Activated naive CD4-positive, alpha-beta T cell treated with anti-CD3 and anti-CD28 coated beads for 36 hours (primary cell): ENCODE results near the gene HOXC13. TPM values are rescaled to one million over a fixed set of nuclear protein-coding genes. Genes with fewer than 3 reads are reported as not detected.
A peak's percentile ranks its signal among the peaks of the same experiment; 100 is the strongest.

Source experiments
- CTCF ChIA-PET: fragments of 350-600 bp; sonication (Branson Sonifier 250); formaldehyde crosslinking; loops from one replicate; lab custom pipeline; 2021; ENCODE audit warnings: antibody characterized with exemption; lab: Charles Lee
- DNase-seq: peaks from one replicate; pipeline ENCODE4 v3.0.0-alpha.2; 2020
- H3K27ac Mint-ChIP-seq: one replicate; pipeline ENCODE4 v1.8.0; 2021; ENCODE audit warnings: mild to moderate bottlenecking, mixed read lengths
- H3K27me3 Mint-ChIP-seq: one replicate; pipeline ENCODE4 v1.8.0; 2021; ENCODE audit warnings: low read depth, mixed read lengths
- H3K36me3 Mint-ChIP-seq: one replicate; pipeline ENCODE4 v1.8.0; 2021; ENCODE audit warnings: low read depth, mixed read lengths
- H3K4me1 Mint-ChIP-seq: one replicate; pipeline ENCODE4 v1.8.0; 2021; ENCODE audit warnings: low read depth, mixed read lengths
- H3K4me3 Mint-ChIP-seq: one replicate; pipeline ENCODE4 v1.8.0; 2021; ENCODE audit warnings: mild to moderate bottlenecking, moderate library complexity, mixed read lengths
- H3K9me3 Mint-ChIP-seq: one replicate; pipeline ENCODE4 v1.8.0; 2021; ENCODE audit warnings: mixed read lengths
- intact Hi-C: fragments of 100-400 bp; cut with micrococcal nuclease; formaldehyde crosslinking; loops from one replicate; pipeline ENCODE4 v1.15.1; 2023
- total RNA-seq, 2 experiments: library from RNA; stranded (reverse); gene quantifications; one replicate each; pipeline ENCODE4 v1.2.3, GENCODE V29; 2021

Gene HOXC13
- total RNA-seq, 2 experiments from 2014 or later, result not detected

DNA sequence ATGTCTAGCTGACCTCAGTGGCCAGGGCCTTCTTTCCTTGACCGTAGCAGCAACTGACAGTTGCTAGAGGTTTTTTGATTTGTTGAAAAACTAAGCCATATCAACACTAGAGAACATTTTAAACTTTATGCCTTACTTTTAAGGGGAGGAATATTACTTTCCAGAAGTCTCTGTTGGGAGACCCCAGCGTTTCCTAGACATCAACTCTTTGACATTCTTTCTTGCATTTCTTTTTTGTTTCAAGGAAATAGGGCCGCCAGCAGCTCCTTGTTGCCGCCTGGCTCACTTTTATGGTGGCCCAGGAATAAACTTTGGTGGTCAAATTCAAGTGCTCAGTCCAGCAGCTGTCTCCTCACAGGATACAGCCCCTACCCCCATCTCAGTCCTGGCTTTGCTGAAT lies 31.8 kb downstream of the HOXC13 start:
- no peak overlapping the region for H3K4me3 Mint-ChIP-seq
- no peak for DNase-seq
- peaks cover 88% of the 10 kb centered on the region for H3K27me3 Mint-ChIP-seq
- no peak overlapping the region for H3K27ac Mint-ChIP-seq
- peaks cover 6% of the 10 kb centered on the region for H3K36me3 Mint-ChIP-seq
- intact Hi-C loops, result loop anchor here (5.0 kb wide), 1 partner anchor 82 kb away; the partner anchor contains the start of gene HOXC4
- peaks cover 31% of the 10 kb centered on the region for H3K4me1 Mint-ChIP-seq
- H3K9me3 Mint-ChIP-seq, result peaks cover 2% of the 10 kb centered on the region
- CTCF ChIA-PET, result interaction anchor here (1.0 kb wide), 1 partner anchor 14 kb away, joined by 3 read pairs; the partner anchor contains the start of gene HOXC10

- Mint-ChIP-seq H3K36me3 (peaks cover 6% of the 10 kb centered on the region), H3K27me3 (peaks cover 87% of the 10 kb centered on the region), H3K9me3 (peaks cover 2% of the 10 kb centered on the region), H3K4me1 (peaks cover 30% of the 10 kb centered on the region), H3K4me3 (no peak overlapping the region), H3K27ac (no peak overlapping the region)
- DNase-seq, result no peak
- CTCF ChIA-PET, result interaction anchor here (0.6 kb wide), 1 partner anchor 282 kb away, joined by 3 read pairs; no protein-coding TSS in a partner anchor
- intact Hi-C loops, result loop anchor here (5.0 kb wide), 1 partner anchor 81 kb away; the partner anchor contains the start of gene HOXC4
Measured at GRCh38 chr12:53971129-53971528, 32.5 kb downstream of the HOXC13 start.

- peaks cover 6% of the 10 kb centered on the region for H3K36me3 Mint-ChIP-seq
- peaks cover 2% of the 10 kb centered on the region for H3K9me3 Mint-ChIP-seq
- peaks cover 25% of the 10 kb centered on the region for H3K4me1 Mint-ChIP-seq
- H3K27me3 Mint-ChIP-seq, result peaks cover 85% of the 10 kb centered on the region
- no peak overlapping the region for H3K27ac Mint-ChIP-seq
- no peak for DNase-seq
- intact Hi-C loops, result loop anchor here (5.0 kb wide), 1 partner anchor 81 kb away; the partner anchor contains the start of gene HOXC4
- CTCF ChIA-PET, result no interaction called here
- H3K4me3 Mint-ChIP-seq, result no peak overlapping the region
Measured at GRCh38 chr12:53971686-53972085, 33.1 kb downstream of the HOXC13 start.

- Mint-ChIP-seq H3K4me3 (no peak overlapping the region), H3K27ac (no peak overlapping the region), H3K9me3 (peaks cover 2% of the 10 kb centered on the region), H3K27me3 (peaks cover 85% of the 10 kb centered on the region), H3K4me1 (peaks cover 22% of the 10 kb centered on the region), H3K36me3 (peaks cover 6% of the 10 kb centered on the region)
- no peak for DNase-seq
- intact Hi-C loops, result loop anchor here (5.0 kb wide), 1 partner anchor 80 kb away; the partner anchor contains the start of gene HOXC4
- CTCF ChIA-PET, result no interaction called here
Measured at GRCh38 chr12:53972152-53972702, 33.6 kb downstream of the HOXC13 start.

DNA sequence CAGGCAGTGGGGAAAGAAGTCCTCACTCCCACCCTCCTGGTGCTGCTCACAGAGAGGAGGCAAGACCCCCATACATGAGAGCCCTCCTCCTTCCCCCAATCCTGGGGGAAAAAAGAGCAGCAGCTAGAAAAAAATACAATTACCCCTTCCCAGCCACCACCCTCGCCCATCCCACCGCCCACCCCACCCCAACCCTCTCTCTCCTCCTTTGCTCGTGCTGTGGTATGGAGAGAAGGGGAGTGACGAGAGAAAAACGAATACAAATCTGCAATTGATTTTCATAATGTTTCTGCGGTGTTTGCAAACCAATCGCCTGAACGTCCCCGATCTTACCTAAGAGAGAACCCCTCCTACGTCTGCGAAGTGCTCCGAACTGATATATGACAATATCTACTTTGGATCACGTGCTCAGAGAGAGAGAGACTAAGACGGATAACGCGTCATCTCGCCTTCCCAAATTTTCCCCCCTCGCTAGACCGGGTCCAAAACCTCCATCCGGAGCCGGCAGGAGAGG lies 34.1 kb downstream of the HOXC13 start, which contains the start of gene HOXC11:
HOXC11 (plus strand) TSS at position 405 of the 514 bp plus-strand sequence. CDS start 116 bp downstream, outside the sequence.
- DNase-seq, result no peak
- Mint-ChIP-seq H3K27ac (peak within 1 kb of the TSS; percentile 28), H3K4me1 (peaks cover 22% of the 10 kb centered on the region), H3K27me3 (peaks cover 85% of the 10 kb centered on the region), H3K36me3 (peaks cover 6% of the 10 kb centered on the region), H3K9me3 (peaks cover 2% of the 10 kb centered on the region), H3K4me3 (peak within 1 kb of the TSS; percentile 2)
- CTCF ChIA-PET, result no interaction called here
- intact Hi-C loops, result loop anchor here (5.0 kb wide), 1 partner anchor 80 kb away; the partner anchor contains the start of gene HOXC4

GRCh38 chr12:53973236-53974042 lies 34.8 kb downstream of the HOXC13 start:
- DNase-seq, result no peak
- Mint-ChIP-seq H3K27me3 (peaks cover 84% of the 10 kb centered on the region), H3K36me3 (peaks cover 6% of the 10 kb centered on the region), H3K27ac (peak overlapping the region; percentile 28), H3K9me3 (peaks cover 2% of the 10 kb centered on the region), H3K4me1 (peaks cover 22% of the 10 kb centered on the region), H3K4me3 (peak overlapping the region; percentile 2)
- intact Hi-C loops, result loop anchor here (5.0 kb wide), 1 partner anchor 79 kb away; the partner anchor contains the start of gene HOXC4
- CTCF ChIA-PET, result no interaction called here

GRCh38 chr12:53974084-53975063 lies 35.7 kb downstream of the HOXC13 start, which contains the start of gene HOTAIR:
Gene HOTAIR (minus strand): TSS chr12:53974954.
- CTCF ChIA-PET, result no interaction called here
- peak; percentile 34 for DNase-seq
- intact Hi-C loops, result loop anchor here (5.0 kb wide), 1 partner anchor 78 kb away; the partner anchor contains the start of gene HOXC4
- Mint-ChIP-seq H3K27me3 (peaks cover 84% of the 10 kb centered on the region), H3K4me1 (peaks cover 20% of the 10 kb centered on the region), H3K36me3 (peaks cover 6% of the 10 kb centered on the region), H3K4me3 (peak within 1 kb of the TSS; percentile 45), H3K27ac (peak within 1 kb of the TSS; percentile 61), H3K9me3 (peaks cover 2% of the 10 kb centered on the region)

- Mint-ChIP-seq H3K36me3 (peaks cover 6% of the 10 kb centered on the region), H3K4me1 (peaks cover 20% of the 10 kb centered on the region), H3K27ac (no peak overlapping the region), H3K4me3 (no peak overlapping the region), H3K9me3 (peaks cover 2% of the 10 kb centered on the region), H3K27me3 (peaks cover 84% of the 10 kb centered on the region)
- DNase-seq, result no peak
- CTCF ChIA-PET, result interaction anchor here (0.8 kb wide), 1 partner anchor 245 kb away, joined by 5 read pairs; no protein-coding TSS in a partner anchor
- intact Hi-C loops, result no loop called here
Measured at GRCh38 chr12:53975064-53975471, 36.4 kb downstream of the HOXC13 start.

DNA sequence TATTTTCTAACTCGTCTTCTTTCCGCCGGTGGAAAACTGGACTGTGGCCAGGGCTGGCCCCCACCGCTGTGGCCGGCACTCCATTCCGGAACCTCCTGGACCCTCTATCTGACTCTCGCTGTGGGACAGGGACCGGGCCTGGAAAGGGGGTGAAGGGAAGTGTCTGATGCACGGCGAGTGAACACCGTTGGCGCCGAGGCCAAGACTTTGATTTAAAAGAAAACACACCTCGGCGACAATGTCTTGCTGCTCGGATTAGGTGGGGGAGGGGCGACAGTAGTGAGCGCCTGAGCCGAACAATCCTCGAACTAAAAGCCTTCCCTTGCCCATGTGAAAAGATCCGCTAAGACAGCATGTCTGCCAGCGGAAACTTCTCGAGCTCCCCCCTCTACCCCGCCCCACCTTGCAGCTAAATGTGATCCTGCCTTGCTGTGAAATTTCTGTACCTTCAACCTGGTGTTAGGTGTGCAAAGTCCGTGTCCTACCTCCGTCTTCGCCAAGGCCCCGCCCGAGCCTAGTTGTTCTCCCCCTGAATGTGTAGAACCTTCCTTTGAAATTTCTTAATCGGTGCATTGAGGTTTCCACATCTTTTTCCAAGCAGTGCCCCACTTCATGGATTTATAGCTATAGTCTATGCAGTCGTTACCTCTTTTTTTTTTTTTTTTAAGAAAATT lies 37.0 kb downstream of the HOXC13 start:
- peaks cover 2% of the 10 kb centered on the region for H3K9me3 Mint-ChIP-seq
- CTCF ChIA-PET, result interaction anchor here (0.7 to 0.8 kb wide), 2 partner anchors 245 to 281 kb away, joined by 3 to 5 read pairs; no protein-coding TSS in a partner anchor
- H3K4me3 Mint-ChIP-seq, result peak overlapping the region; percentile 34
- H3K4me1 Mint-ChIP-seq, result peaks cover 20% of the 10 kb centered on the region
- H3K27me3 Mint-ChIP-seq, result peaks cover 84% of the 10 kb centered on the region
- peak overlapping the region; percentile 61 for H3K27ac Mint-ChIP-seq
- H3K36me3 Mint-ChIP-seq, result peaks cover 6% of the 10 kb centered on the region
- DNase-seq, result no peak
- intact Hi-C loops, result no loop called here

GRCh38 chr12:53976172-53976822 lies 37.7 kb downstream of the HOXC13 start:
- no peak for DNase-seq
- intact Hi-C loops, result no loop called here
- Mint-ChIP-seq H3K27me3 (peaks cover 84% of the 10 kb centered on the region), H3K36me3 (peaks cover 6% of the 10 kb centered on the region), H3K27ac (no peak overlapping the region), H3K4me1 (peaks cover 20% of the 10 kb centered on the region), H3K9me3 (peaks cover 2% of the 10 kb centered on the region), H3K4me3 (no peak overlapping the region)
- CTCF ChIA-PET, result interaction anchor here (0.7 to 0.8 kb wide), 2 partner anchors 244 to 281 kb away, joined by 3 to 5 read pairs; no protein-coding TSS in a partner anchor
